Upper lobe of right lung (tissue), 1 donor: ENCODE measurements around the gene ZBTB22. TPM values are rescaled to one million over a fixed set of nuclear protein-coding genes. Genes with fewer than 3 reads are reported as not detected.
A peak's percentile ranks its signal among the peaks of the same experiment; 100 is the strongest.

ENCODE experiments used
- ATAC-seq: fragments of 200-7000 bp; cut with Tn5 transposase; one replicate; pipeline ENCODE4 v1.9.1; 2020; ENCODE audit warnings: mild to moderate bottlenecking, moderate library complexity
- DNase-seq: peaks from one replicate; pipeline ENCODE4 v3.0.0-alpha.2; 2020
- H3K27ac ChIP-seq: fragments of 200-600 bp; one replicate; pipeline ENCODE4 v1.8.0; 2022
- H3K27me3 ChIP-seq: fragments of 200-600 bp; one replicate; pipeline ENCODE4 v1.8.0; 2022; ENCODE audit warnings: mild to moderate bottlenecking
- H3K36me3 ChIP-seq: fragments of 200-600 bp; one replicate; pipeline ENCODE4 v1.8.0; 2022
- H3K4me1 ChIP-seq: fragments of 200-600 bp; one replicate; pipeline ENCODE4 v1.8.0; 2022
- H3K4me3 ChIP-seq: fragments of 200-600 bp; one replicate; pipeline ENCODE4 v1.8.0; 2022; ENCODE audit warnings: mild to moderate bottlenecking
- H3K9me3 ChIP-seq: fragments of 200-600 bp; one replicate; pipeline ENCODE4 v1.8.0; 2022
- CTCF ChIP-seq: fragments of 200-600 bp; IDR thresholded peaks from one replicate; pipeline ENCODE4 v1.8.0; 2022; ENCODE audit warnings: antibody characterized with exemption
- intact Hi-C: fragments of 100-400 bp; cut with DNase I; formaldehyde crosslinking; loops from one replicate; pipeline ENCODE4 v1.11.0; 2022
- total RNA-seq: library from RNA; stranded (reverse); fragmentation: NEBNext Ultra II Directional; extraction: Animal tissue kit (Norgen Biotek cat#: 25700); gene quantifications from one replicate; pipeline ENCODE4 v1.2.1, GENCODE V29; 2021
- donor health status: DM: no; HTN: yes; CAD: no; lungs with severe emphysema.

ZBTB22 gene
- total RNA-seq, 1 donor from 2014 or later: 26.2 TPM

GRCh38 chr6:33279257-33279695 is 38.3 kb downstream of the ZBTB22 start:
- intact Hi-C loops: no loop called here

GRCh38 chr6:33278810-33279209 is 38.7 kb downstream of the ZBTB22 start:
- H3K4me3 ChIP-seq: no peak overlapping the region
- no peak overlapping the region for H3K27ac ChIP-seq
- H3K4me1 ChIP-seq: peaks cover 38% of the 10 kb centered on the region
- DNase-seq (no peak), ATAC-seq (no peak)
- H3K9me3 ChIP-seq: no peaks in the 10 kb centered on the region
- no peak for TF ChIP-seq CTCF
- intact Hi-C loops: no loop called here
- H3K36me3 ChIP-seq: peaks cover 52% of the 10 kb centered on the region
- H3K27me3 ChIP-seq: no peaks in the 10 kb centered on the region

More at GRCh38 chr6:33279257-33279695, 38.3 kb downstream of the ZBTB22 start:
- Histone ChIP-seq H3K4me1 (peaks cover 34% of the 10 kb centered on the region), H3K27me3 (no peaks in the 10 kb centered on the region), H3K4me3 (no peak overlapping the region), H3K27ac (no peak overlapping the region), H3K9me3 (no peaks in the 10 kb centered on the region), H3K36me3 (peaks cover 51% of the 10 kb centered on the region)
- no peak for TF ChIP-seq CTCF
- ATAC-seq (no peak), DNase-seq (no peak)

- H3K36me3 ChIP-seq: peaks cover 52% of the 10 kb centered on the region
- H3K27ac ChIP-seq: peak overlapping the region; percentile 93
- DNase-seq (no peak), ATAC-seq (no peak)
- H3K27me3 ChIP-seq: no peaks in the 10 kb centered on the region
- H3K9me3 ChIP-seq: no peaks in the 10 kb centered on the region
- H3K4me3 ChIP-seq: peak overlapping the region; percentile 80
- no peak for TF ChIP-seq CTCF
- intact Hi-C loops: no loop called here
- H3K4me1 ChIP-seq: peaks cover 43% of the 10 kb centered on the region
Observed at GRCh38 chr6:33278392-33278741, 39.2 kb downstream of the ZBTB22 start.

- no peak for TF ChIP-seq CTCF
- intact Hi-C loops: no loop called here
- DNase-seq (no peak), ATAC-seq (no peak)
- Histone ChIP-seq H3K4me3 (peak overlapping the region; percentile 80), H3K36me3 (peaks cover 51% of the 10 kb centered on the region), H3K27ac (peak overlapping the region; percentile 93), H3K4me1 (peaks cover 48% of the 10 kb centered on the region), H3K9me3 (no peaks in the 10 kb centered on the region), H3K27me3 (no peaks in the 10 kb centered on the region)
Observed at GRCh38 chr6:33277663-33278391, 39.7 kb downstream of the ZBTB22 start.

- Histone ChIP-seq H3K4me1 (peaks cover 52% of the 10 kb centered on the region), H3K27me3 (no peaks in the 10 kb centered on the region), H3K36me3 (peaks cover 51% of the 10 kb centered on the region), H3K9me3 (no peaks in the 10 kb centered on the region), H3K27ac (peak within 1 kb of the TSS; percentile 93), H3K4me3 (peak within 1 kb of the TSS; percentile 80)
- DNase-seq: peak; percentile 90
- intact Hi-C loops: no loop called here
- peak; percentile 85 for ATAC-seq
- peak; percentile 53 for TF ChIP-seq CTCF
Observed at GRCh38 chr6:33276864-33277662, 40.5 kb downstream of the ZBTB22 start, which contains the start of gene B3GALT4. TSS of gene B3GALT4 (plus strand) at chr6:33277123. CDS start at chr6:33277420, 297 bp downstream.
